NCI-H2196 treated with DMSO at 0.1 percent for 48 hours (cell line): ENCODE measurements around the gene CERS5.
A peak's percentile ranks its signal among the peaks of the same experiment; 100 is the strongest.
"Not testable (repeated sequence)": the region's sequence is repeated elsewhere in the genome, so short reads cannot be mapped to it uniquely, and the experiment has no call there.

Experiments
- DNase-seq: peaks from one replicate; lab custom pipeline; 2025; ENCODE audit not compliant: unreplicated experiment; lab: John Stamatoyannopoulos, UW

CERS5 gene

GRCh38 chr12:50103767-50104321 is 63.3 kb downstream of the CERS5 start, which contains the start of gene GPD1:
GPD1 (plus strand) TSS chr12:50104008; CDS start chr12:50104051, 43 bp downstream.
- DNase-seq = peak; percentile 84

DNA sequence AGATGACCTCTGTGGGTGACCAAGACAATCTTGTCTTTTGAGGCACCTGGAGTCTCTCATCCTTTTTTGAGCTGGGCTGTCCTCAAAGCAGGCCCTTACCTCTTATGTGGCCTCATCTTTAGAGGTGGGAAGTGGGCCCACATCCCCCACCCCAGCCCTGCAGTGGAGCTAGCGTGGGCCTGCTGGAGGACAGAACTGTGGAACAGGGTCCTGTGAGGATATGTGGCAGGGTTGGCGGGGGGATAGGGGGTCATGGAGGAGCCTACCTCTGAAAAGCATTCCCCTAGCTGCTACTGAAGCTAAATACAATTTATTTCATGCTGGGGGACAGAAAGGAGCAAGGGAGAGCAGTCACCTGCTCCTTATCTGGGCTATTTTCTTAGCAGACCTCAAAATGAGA is 63.8 kb downstream of the CERS5 start:
- DNase-seq = no peak

DNA sequence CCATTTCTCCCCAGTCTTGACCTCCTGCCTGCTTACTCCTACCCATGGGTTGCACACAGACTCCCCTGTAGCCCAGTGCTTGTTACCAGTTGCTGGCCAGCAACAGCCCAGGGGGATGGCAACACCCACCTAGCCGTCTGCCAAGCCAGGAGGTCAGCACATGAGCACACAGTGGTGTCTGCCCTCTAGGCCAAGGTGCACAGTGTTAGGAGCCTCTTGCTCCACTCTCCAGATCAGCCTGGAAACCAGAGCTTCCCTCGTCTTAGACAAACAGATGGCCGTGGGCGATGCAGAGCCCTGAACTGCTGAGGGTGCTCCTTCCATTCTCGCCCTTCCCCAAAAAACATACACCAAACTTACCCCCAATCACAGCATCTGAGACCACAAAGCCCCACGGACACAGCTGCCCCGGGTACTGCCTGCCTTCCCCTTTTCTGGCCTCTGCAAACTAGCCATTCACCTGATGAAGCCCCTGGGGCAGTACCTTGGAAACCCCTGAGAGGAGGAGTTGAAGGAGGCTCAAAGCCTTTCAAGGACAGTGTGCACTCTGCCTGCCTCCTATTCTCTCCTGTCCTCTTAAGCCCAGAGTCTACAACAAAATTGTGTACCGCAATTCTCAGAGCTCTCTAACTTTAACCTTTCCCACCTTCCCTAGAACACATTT is 64.4 kb downstream of the CERS5 start:
- DNase-seq = no peak

DNA sequence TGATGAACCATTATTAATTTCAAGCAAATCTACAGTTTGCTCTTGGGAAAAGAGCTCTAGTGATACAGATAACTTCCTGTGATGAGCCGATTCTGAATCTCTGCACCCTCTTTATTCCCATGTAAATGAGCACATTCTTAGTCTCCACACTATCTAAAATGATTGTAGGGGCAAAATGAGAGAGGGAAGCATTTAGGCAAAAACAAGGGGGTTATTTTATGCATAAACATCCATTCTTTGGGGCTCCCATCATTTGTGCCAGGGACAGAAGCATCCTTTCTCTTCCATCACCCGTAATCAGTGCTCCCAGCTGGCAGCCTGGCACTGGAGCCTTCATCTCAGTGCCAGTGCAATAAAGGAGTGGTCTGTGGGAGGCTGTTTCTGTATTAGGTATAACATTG is 65.0 kb downstream of the CERS5 start:
- no peak for DNase-seq

GRCh38 chr12:50101663-50102062 is 65.5 kb downstream of the CERS5 start:
- no peak for DNase-seq

DNA sequence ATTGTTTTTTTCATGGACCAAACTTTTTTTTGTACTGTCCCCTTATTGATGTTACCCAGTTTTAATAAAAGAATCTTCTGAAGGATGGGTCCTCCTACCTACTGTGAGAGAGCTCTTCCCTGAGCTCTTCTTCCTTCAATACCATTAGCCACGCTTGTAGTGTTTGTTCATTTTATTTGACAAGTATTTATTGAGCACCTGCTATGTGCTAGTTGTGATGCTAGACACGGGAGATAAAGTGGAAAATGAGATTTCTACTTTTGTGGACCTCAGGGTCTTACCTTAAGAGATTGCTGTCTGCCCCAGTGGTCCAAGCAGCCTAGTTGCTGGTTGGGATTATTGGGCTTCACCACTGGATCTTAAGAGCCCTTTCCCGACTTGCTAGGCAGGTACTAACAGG is 66.6 kb downstream of the CERS5 start:
- no peak for DNase-seq

GRCh38 chr12:50099302-50100008 is 67.7 kb downstream of the CERS5 start:
- no peak for DNase-seq

DNA sequence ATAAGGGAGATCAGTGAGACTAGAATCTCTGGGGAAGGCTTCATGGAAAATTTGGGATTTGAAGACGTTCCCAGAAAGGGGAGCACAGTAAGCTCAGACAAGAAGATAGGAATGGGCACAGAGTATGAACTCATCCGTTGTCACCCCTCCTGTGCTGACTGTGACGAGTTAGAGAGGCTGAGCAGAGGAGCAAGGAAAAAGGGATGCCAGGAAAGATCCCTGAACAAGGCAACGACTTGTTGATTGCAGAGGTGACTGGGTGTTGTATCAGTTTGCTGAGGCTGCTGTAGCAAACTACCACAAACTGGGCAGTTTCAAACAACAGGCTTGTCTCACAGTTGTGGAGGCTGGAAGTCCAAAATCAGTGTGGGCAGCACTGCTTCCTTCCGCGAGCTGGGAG is 69.2 kb downstream of the CERS5 start:
- no peak for DNase-seq

DNA sequence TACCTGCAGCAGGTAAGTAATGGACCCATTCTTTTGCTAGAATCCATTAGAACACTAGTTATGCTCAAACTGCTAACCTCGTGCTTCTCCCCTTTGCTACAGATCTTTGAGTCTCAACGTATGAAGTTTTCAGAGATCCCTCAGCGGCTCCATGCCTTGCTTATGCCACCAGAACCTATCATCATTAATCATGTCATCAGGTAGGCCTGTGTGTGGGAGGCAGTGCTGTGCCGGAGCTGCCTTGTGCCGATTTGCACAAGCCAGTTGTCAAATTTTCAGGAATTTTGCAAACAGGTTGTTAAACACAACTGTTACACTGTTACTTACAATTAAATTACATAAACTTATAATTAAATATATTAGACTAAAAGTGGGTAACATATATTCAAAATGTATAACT is 76.8 kb downstream of the CERS5 start:
- no peak for DNase-seq

DNA sequence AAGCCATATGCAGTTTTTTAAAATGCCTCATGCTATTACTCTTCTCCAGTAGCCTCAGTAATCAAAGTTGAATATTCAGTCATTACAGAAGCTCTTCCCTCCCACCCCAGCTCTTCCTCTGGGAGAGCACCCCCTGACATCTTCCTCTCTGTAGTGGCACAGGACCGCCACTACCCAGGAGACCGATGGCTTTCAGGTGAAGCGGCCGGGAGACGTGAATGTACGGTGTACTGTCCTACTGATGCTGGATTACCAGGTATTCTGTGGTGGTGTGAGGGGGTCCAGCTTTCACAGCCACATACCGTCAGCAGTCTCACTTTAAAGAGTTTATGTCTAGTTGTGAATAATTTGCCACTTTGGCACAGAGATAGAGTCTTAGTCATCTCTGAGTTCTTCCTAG is 77.4 kb downstream of the CERS5 start:
- no peak for DNase-seq

- DNase-seq = peak; percentile 59
Measured at GRCh38 chr12:50088577-50089335, 78.4 kb downstream of the CERS5 start.

DNA sequence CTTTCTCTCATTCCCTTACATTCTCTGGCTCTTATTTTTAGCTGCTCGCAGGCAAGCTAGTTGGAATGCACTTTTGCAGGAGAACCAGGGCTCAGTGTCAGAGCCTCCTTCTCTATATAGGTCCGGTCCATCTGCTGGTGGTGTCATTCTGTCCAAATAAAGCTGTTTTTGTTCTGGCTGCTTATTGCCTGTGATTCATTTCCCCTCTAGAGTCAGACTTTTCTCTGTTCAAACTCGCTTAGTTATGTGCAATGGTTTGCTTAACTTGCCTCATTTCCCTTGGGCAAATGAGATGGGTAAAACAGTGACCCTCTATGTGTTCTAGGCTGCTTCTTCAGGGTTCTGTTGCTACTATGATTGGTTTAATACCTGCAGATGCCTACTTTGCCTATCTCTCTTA is 79.2 kb downstream of the CERS5 start:
- DNase-seq = no peak

- DNase-seq = no peak
Measured at GRCh38 chr12:50087151-50087550, 80.0 kb downstream of the CERS5 start.

GRCh38 chr12:50086148-50086547 is 81.0 kb downstream of the CERS5 start:
- DNase-seq = peak; percentile 37

GRCh38 chr12:50085615-50086072 is 81.5 kb downstream of the CERS5 start:
- DNase-seq = peak; percentile 44

DNA sequence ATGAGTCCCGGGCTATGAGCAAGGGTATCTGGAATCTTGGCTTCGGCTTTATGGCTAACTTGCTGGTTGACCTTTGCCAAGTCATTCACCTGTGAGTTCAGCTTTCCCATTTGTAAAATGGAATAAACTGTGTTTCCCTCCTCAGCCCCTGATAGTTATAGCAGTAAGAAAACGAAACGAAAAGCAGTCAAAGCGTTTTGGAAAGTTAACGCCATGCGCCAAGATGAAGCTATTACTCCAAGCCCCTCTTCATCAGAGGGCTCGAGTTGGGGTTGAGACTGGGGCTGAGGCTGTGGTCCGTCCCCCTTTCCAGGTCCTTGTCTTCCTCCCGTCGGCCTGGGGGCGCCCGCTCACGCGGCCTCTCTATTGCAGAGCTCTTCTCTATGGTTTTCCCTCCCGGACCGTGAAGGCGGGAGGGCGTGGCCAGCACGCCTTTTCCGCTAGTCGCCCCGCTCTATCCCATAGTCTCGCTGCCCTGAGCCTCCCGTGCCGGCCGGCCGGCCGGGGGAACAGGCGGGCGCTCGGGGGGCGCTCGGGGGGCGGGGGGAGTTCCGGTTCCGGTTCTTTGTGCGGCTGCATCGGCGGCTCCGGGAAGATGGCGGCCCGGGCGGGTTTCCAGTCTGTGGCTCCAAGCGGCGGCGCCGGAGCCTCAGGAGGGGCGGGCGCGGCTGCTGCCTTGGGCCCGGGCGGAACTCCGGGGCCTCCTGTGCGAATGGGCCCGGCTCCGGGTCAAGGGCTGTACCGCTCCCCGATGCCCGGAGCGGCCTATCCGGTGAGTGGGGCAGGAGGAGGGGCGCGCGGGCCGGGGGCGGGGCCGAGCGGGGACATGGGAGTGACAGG is 82.2 kb downstream of the CERS5 start, which contains the start of gene SMARCD1:
SMARCD1 (plus strand) TSS at position 568 of the 840 bp plus-strand sequence; CDS start at position 596, 28 bp downstream.
- peak; percentile 82 for DNase-seq

GRCh38 chr12:50084409-50084774 is 82.8 kb downstream of the CERS5 start:
- not testable (repeated sequence) for DNase-seq

DNA sequence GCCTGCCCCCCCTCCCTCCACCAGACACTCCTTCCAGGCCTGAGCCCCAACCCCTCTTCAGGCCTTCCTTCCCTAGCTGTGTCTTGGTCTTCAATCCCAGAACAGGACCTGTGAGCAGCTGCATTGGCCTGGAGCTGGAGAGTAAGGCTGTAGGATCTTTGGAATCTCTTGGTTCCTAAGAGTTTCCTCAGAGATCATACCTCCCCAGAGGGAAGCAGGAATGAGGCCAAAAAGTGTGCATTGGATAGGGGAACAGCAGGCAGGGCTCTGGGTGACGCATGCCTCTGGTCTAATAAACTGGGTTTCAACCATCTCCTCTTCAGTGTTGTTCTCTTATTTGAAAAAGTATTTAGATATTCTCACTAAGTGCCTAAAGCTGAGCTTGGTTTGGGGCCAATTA is 83.9 kb downstream of the CERS5 start:
- DNase-seq = no peak

DNA sequence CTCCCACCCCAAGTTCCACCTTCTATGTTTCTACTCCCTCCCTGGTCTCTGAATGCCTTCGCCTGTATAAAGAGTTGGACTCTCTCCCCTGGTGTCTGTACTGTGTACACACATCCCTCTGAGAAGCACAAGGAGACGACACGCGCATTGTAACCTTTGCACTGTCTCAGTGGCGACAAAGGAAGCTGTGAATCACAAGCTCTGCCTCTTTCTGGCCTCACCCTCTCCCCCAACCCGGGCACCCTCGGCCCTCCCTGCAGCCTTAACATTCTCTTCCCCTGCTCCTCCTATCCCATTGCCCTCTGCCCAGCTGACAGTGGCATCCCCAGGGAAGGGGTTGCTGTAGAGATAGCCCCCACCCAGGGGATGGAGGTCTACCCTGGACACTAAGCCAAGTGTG is 84.5 kb downstream of the CERS5 start:
- no peak for DNase-seq

DNA sequence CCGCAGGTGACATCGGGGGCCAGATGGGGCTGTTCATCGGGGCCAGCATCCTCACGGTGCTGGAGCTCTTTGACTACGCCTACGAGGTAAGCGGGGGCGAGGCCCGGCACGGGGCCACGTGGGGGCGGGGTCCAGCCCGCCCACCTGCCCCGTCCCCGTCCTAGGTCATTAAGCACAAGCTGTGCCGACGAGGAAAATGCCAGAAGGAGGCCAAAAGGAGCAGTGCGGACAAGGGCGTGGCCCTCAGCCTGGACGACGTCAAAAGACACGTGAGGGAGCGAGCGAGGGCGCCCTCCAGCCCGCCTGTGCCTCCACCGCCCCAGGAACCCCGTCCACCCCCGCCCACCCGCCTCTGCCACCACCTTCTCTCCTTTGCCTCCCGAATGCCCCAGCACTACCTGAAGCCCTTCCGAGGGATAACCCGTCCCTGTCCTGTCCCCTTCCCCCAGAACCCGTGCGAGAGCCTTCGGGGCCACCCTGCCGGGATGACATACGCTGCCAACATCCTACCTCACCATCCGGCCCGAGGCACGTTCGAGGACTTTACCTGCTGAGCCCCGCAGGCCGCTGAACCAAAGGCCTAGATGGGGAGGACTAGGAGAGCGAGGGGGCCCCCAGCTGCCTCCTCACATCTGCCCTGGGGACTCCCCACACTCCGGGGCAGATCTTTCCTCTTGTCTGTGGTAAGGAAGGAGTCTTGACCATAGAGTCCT is 85.9 kb downstream of the CERS5 start:
- no peak for DNase-seq
